Measurements from ENCODE around the gene ETV1. TPM values are rescaled to one million over a fixed set of nuclear protein-coding genes. Genes with fewer than 3 reads are reported as not detected.

Gene ETV1
- total RNA-seq, 8 experiments from 2014 or later = 0.92 to 18.5 (median 16.5) TPM

- no peak overlapping the region for H3K27ac ChIP-seq
- WGBS, 10 experiments = 50 to 100% (median 91%) methylated on average over 1 to 2 of the region's 2 CpGs; no CpG with 5 or more reads in 2 of the 10 experiments
- in situ Hi-C loops (cut with MboI; ENCODE audit: low pct_unique_long_range_greater_than_20kb in 2 of 9, low sequenced_read_pairs in 9 of 9, unreplicated experiment in 9 of 9) = no loop called here
- ATAC-seq (replicated peaks in 6 of 8) = no peak
- no peak overlapping the region for H3K4me3 ChIP-seq
- peaks cover 7 to 21% of the 10 kb centered on the region in 2 donors for H3K4me1 ChIP-seq (replicated peaks in 1 of 2)
Measured at GRCh38 chr7:13911909-13912308, 77.6 kb downstream of the ETV1 start.

DNA sequence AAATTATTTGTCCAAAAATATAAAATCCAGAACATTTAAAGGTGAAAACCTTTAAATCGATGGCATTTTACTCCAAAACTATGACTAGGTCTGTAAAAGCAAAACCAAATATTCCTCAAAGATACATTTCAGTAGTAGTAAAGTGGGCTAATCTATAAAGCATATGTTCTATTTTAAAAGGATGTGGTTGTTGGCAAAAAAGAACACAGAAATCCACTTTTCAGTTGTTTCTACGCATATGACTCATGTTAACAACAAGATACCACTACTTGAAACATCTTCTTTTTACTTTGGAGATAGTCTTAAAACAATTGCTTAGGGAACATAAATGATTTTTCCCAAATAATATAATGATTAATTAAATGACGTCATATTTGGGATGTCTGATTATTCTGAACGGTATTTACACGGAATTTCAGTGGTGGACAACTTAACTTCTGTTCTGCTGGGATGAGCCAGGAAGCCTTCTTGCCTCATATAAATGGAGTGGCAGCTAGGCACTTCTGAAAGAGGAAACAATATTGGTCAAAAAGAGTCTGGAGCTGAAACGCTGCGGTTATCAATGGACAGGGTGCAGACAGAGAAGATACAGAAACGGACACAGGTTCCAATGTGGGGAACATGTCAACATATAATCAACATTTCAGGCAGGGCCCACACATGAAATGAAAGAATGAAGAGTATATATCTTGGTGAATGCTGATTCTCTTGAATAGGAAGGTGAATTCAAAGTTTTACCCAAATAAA is 78.5 kb downstream of the ETV1 start:
- 83 to 100% (median 95%) methylated on average over 2 to 8 of the region's 8 CpGs for WGBS, 10 experiments
- in situ Hi-C loops (cut with MboI; ENCODE audit: low pct_unique_long_range_greater_than_20kb in 2 of 9, low sequenced_read_pairs in 9 of 9, unreplicated experiment in 9 of 9) = no loop called here
- Histone ChIP-seq H3K4me1 (replicated peaks in 1 of 2) (peaks cover 7 to 21% of the 10 kb centered on the region in 2 donors), H3K4me3 (no peak overlapping the region), H3K27ac (no peak overlapping the region)
- ATAC-seq (replicated peaks in 6 of 8) = no peak

GRCh38 chr7:13908667-13909397 is 80.6 kb downstream of the ETV1 start:
- peak in 5 of 8 experiments; percentile 70 to 92 (median 79) for ATAC-seq (replicated peaks in 6 of 8)
- in situ Hi-C loops (cut with MboI; ENCODE audit: low pct_unique_long_range_greater_than_20kb in 2 of 9, low sequenced_read_pairs in 9 of 9, unreplicated experiment in 9 of 9) = no loop called here
- WGBS, 10 experiments = 18 to 89% (median 51%) methylated on average over 1 to 8 of the region's 8 CpGs; no CpG with 5 or more reads in 2 of the 10 experiments
- H3K27ac ChIP-seq = no peak overlapping the region
- H3K4me1 ChIP-seq (replicated peaks in 1 of 2) = peaks cover 7 to 23% of the 10 kb centered on the region in 2 donors
- no peak overlapping the region for H3K4me3 ChIP-seq

- Histone ChIP-seq H3K4me1 (replicated peaks in 1 of 2) (peaks cover 7 to 23% of the 10 kb centered on the region in 2 donors), H3K27ac (no peak overlapping the region), H3K4me3 (no peak overlapping the region)
- 0 to 100% (median 80%) methylated on average over 1 of the region's 1 CpG; no CpG with 5 or more reads in 1 of the 10 experiments for WGBS, 10 experiments
- ATAC-seq (replicated peaks in 6 of 8) = peak in 2 of 8 experiments; percentile 37 to 52
- in situ Hi-C loops (cut with MboI; ENCODE audit: low pct_unique_long_range_greater_than_20kb in 2 of 9, low sequenced_read_pairs in 9 of 9, unreplicated experiment in 9 of 9) = no loop called here
Measured at GRCh38 chr7:13907831-13908230, 81.6 kb downstream of the ETV1 start.

DNA sequence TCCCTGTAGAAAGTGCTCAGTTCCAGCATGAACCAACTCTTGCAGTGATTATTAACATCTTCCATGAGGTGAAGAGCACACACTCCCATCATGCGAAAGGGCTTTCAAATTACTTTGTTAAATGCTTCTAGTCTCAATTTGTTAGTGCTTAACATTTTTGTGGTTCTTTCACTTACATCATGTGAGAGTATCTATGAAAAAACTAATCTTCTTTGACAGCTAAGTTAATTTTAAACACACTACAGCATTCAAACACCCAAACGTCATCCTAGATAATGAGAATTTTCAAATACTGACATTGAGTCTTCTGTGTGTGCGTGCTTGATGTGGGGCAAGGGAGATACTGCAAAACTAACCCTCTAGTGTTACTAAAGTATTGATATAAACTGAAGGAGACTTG is 84.8 kb downstream of the ETV1 start:
- H3K4me1 ChIP-seq (replicated peaks in 1 of 2) = peaks cover 7 to 23% of the 10 kb centered on the region in 2 donors

GRCh38 chr7:13904007-13904406 is 85.5 kb downstream of the ETV1 start:
- WGBS, 10 experiments = 45 to 90% (median 74%) methylated on average over 1 to 2 of the region's 2 CpGs; no CpG with 5 or more reads in 2 of the 10 experiments
- peak in 4 of 8 experiments; percentile 4 to 37 (median 26) for ATAC-seq (replicated peaks in 6 of 8)
- no peak overlapping the region for H3K27ac ChIP-seq
- H3K4me3 ChIP-seq = no peak overlapping the region
- in situ Hi-C loops (cut with MboI; ENCODE audit: low pct_unique_long_range_greater_than_20kb in 2 of 9, low sequenced_read_pairs in 9 of 9, unreplicated experiment in 9 of 9) = no loop called here
- peaks cover 7 to 17% of the 10 kb centered on the region in 2 donors for H3K4me1 ChIP-seq (replicated peaks in 1 of 2)

More for the DNA sequence above, 84.8 kb downstream of the ETV1 start:
- ATAC-seq (replicated peaks in 6 of 8) = peak in 2 of 8 experiments; percentile 40 to 43
- Histone ChIP-seq H3K27ac (no peak overlapping the region), H3K4me3 (no peak overlapping the region)
- 34 to 100% (median 86%) methylated on average over 1 to 3 of the region's 3 CpGs; no CpG with 5 or more reads in 2 of the 10 experiments for WGBS, 10 experiments
- in situ Hi-C loops (cut with MboI; ENCODE audit: low pct_unique_long_range_greater_than_20kb in 2 of 9, low sequenced_read_pairs in 9 of 9, unreplicated experiment in 9 of 9) = no loop called here

- WGBS, 10 experiments = 71 to 100% (median 93%) methylated on average over 2 to 3 of the region's 3 CpGs; no CpG with 5 or more reads in 1 of the 10 experiments
- ATAC-seq (replicated peaks in 6 of 8) = no peak
- Histone ChIP-seq H3K4me1 (replicated peaks in 1 of 2) (peaks cover 0 to 2% of the 10 kb centered on the region in 2 donors), H3K27ac (no peak overlapping the region), H3K4me3 (no peak overlapping the region)
- in situ Hi-C loops (cut with MboI; ENCODE audit: low pct_unique_long_range_greater_than_20kb in 2 of 9, low sequenced_read_pairs in 9 of 9, unreplicated experiment in 9 of 9) = no loop called here
Measured at GRCh38 chr7:13901577-13901976, 87.9 kb downstream of the ETV1 start.

- in situ Hi-C loops (cut with MboI; ENCODE audit: low pct_unique_long_range_greater_than_20kb in 2 of 9, low sequenced_read_pairs in 9 of 9, unreplicated experiment in 9 of 9) = no loop called here
- WGBS, 10 experiments = 54 to 95% (median 85%) methylated on average over 3 to 6 of the region's 6 CpGs
- peak in 1 of 8 experiments; percentile 41 for ATAC-seq (replicated peaks in 6 of 8)
- H3K27ac ChIP-seq = no peak overlapping the region
- H3K4me3 ChIP-seq = no peak overlapping the region
- H3K4me1 ChIP-seq (replicated peaks in 1 of 2) = no peaks in the 10 kb centered on the region
Measured at GRCh38 chr7:13898957-13899670, 90.4 kb downstream of the ETV1 start.

GRCh38 chr7:13897819-13898218 is 91.6 kb downstream of the ETV1 start:
- Histone ChIP-seq H3K4me3 (no peak overlapping the region), H3K4me1 (replicated peaks in 1 of 2) (no peaks in the 10 kb centered on the region), H3K27ac (no peak overlapping the region)
- WGBS, 10 experiments = 66 to 100% (median 92%) methylated on average over 1 to 2 of the region's 2 CpGs
- no peak for ATAC-seq (replicated peaks in 6 of 8)
- in situ Hi-C loops (cut with MboI; ENCODE audit: low pct_unique_long_range_greater_than_20kb in 2 of 9, low sequenced_read_pairs in 9 of 9, unreplicated experiment in 9 of 9) = no loop called here

DNA sequence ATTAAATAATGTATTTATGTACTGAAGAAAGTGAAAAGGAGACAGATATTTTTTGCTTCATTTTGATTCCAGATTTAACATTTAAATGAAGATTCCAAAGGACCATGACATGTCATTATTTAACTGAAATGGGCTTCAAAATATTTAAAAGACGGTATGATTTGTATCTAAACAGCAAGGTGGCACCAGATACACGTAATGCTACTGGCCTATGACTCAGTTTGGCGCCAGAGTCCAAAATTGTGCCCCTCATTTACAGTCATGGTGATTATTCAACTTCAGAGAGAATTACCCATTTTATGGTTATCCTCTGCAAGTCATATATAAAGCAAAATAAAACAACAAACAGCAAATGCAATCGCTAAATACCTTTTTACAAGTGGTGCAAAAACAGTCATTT is 94.5 kb downstream of the ETV1 start:
- in situ Hi-C loops (cut with MboI; ENCODE audit: low pct_unique_long_range_greater_than_20kb in 2 of 9, low sequenced_read_pairs in 9 of 9, unreplicated experiment in 9 of 9) = no loop called here
- WGBS, 10 experiments = 84 to 100% (median 95%) methylated on average over 1 to 4 of the region's 4 CpGs
- no peak for ATAC-seq (replicated peaks in 6 of 8)
- H3K4me3 ChIP-seq = no peak overlapping the region
- H3K27ac ChIP-seq = no peak overlapping the region
- no peaks in the 10 kb centered on the region for H3K4me1 ChIP-seq (replicated peaks in 1 of 2)

- in situ Hi-C loops (cut with MboI; ENCODE audit: low pct_unique_long_range_greater_than_20kb in 2 of 9, low sequenced_read_pairs in 9 of 9, unreplicated experiment in 9 of 9) = no loop called here
- ATAC-seq (replicated peaks in 6 of 8) = no peak
- no peaks in the 10 kb centered on the region for H3K4me1 ChIP-seq (replicated peaks in 1 of 2)
- H3K27ac ChIP-seq = no peak overlapping the region
- 92 to 100% (median 100%) methylated on average over 1 to 2 of the region's 2 CpGs for WGBS, 10 experiments
- no peak overlapping the region for H3K4me3 ChIP-seq
Measured at GRCh38 chr7:13894377-13894776, 95.1 kb downstream of the ETV1 start.

- WGBS, 10 experiments = 80 to 100% (median 94%) methylated on average over 1 to 4 of the region's 4 CpGs
- Histone ChIP-seq H3K4me3 (no peak overlapping the region), H3K27ac (no peak overlapping the region), H3K4me1 (replicated peaks in 1 of 2) (no peaks in the 10 kb centered on the region)
- in situ Hi-C loops (cut with MboI; ENCODE audit: low pct_unique_long_range_greater_than_20kb in 2 of 9, low sequenced_read_pairs in 9 of 9, unreplicated experiment in 9 of 9) = no loop called here
- no peak for ATAC-seq (replicated peaks in 6 of 8)
Measured at GRCh38 chr7:13890793-13891192, 98.7 kb downstream of the ETV1 start.

- Histone ChIP-seq H3K4me1 (replicated peaks in 1 of 2) (no peaks in the 10 kb centered on the region), H3K4me3 (no peak overlapping the region), H3K27ac (no peak overlapping the region)
- 83 to 100% (median 94%) methylated on average over 1 to 2 of the region's 2 CpGs; no CpG with 5 or more reads in 6 of the 10 experiments for WGBS, 10 experiments
- in situ Hi-C loops (cut with MboI; ENCODE audit: low pct_unique_long_range_greater_than_20kb in 2 of 9, low sequenced_read_pairs in 9 of 9, unreplicated experiment in 9 of 9) = no loop called here
- no peak for ATAC-seq (replicated peaks in 6 of 8)
Measured at GRCh38 chr7:13886356-13886755, 103.1 kb downstream of the ETV1 start.

Data from motor neuron (in vitro differentiated cells).